ENCODE measurements around the gene LIM2.

The LIM2 gene

GRCh38 chr19:51339687-51340656 lies 47.8 kb downstream of the LIM2 start:
- DNase-seq (ENCODE audit: low read depth) = peak; percentile 98

- DNase-seq (ENCODE audit: low read depth) = no peak
Measured at GRCh38 chr19:51339313-51339686, 48.5 kb downstream of the LIM2 start.

- peak; percentile 64 for DNase-seq (ENCODE audit: low read depth)
Measured at GRCh38 chr19:51338563-51339312, 49.0 kb downstream of the LIM2 start.

- DNase-seq (ENCODE audit: low read depth) = no peak
Measured at GRCh38 chr19:51337861-51338562, 49.8 kb downstream of the LIM2 start.

GRCh38 chr19:51337141-51337860 lies 50.5 kb downstream of the LIM2 start:
- DNase-seq (ENCODE audit: low read depth) = no peak

- no peak for DNase-seq (ENCODE audit: low read depth)
Measured at GRCh38 chr19:51333836-51334460, 53.8 kb downstream of the LIM2 start.

GRCh38 chr19:51331716-51332115 lies 56.1 kb downstream of the LIM2 start:
- no peak for DNase-seq (ENCODE audit: low read depth)

- DNase-seq (ENCODE audit: low read depth) = no peak
Measured at GRCh38 chr19:51331193-51331592, 56.6 kb downstream of the LIM2 start.

- DNase-seq (ENCODE audit: low read depth) = no peak
Measured at GRCh38 chr19:51330366-51330765, 57.4 kb downstream of the LIM2 start.

Data from fibroblast of gingiva (primary cell).